GM23338 (cell line): Measurements from ENCODE around the gene USP31. TPM values are rescaled to one million over a fixed set of nuclear protein-coding genes. Genes with fewer than 3 reads are reported as not detected.

ENCODE experiments used
- ATAC-seq: fragments of 200-7000 bp; cut with Tn5 transposase; 3 replicates; pipeline ENCODE4 v1.9.1; 2020
- DNase-seq: peaks from one replicate; pipeline ENCODE4 v3.0.0-alpha.2; 2015; ENCODE audit warnings: low spot score
- H2AFZ ChIP-seq: fragments of 200-600 bp; sonication (generic); 2 replicates; pipeline ENCODE4 v1.8.0; 2016; ENCODE audit warnings: antibody characterized with exemption, mild to moderate bottlenecking, moderate library complexity
- H3F3A ChIP-seq: fragments of 200-600 bp; sonication (generic); replicated peaks from 2 replicates; pipeline ENCODE4 v1.8.0; 2017; ENCODE audit warnings: antibody characterized with exemption, mixed run types, low read depth
- H3K27ac ChIP-seq: fragments of 200-600 bp; sonication (generic); 2 replicates; pipeline ENCODE4 v1.6.1; 2016; ENCODE audit warnings: low read depth
- H3K27me3 ChIP-seq: fragments of 200-600 bp; sonication (generic); 2 replicates; pipeline ENCODE4 v1.8.0; 2016; ENCODE audit warnings: mild to moderate bottlenecking, mixed run types, moderate library complexity; ENCODE audit not compliant: insufficient read depth
- H3K36me3 ChIP-seq: fragments of 200-600 bp; sonication (generic); 2 replicates; pipeline ENCODE4 v1.8.0; 2016; ENCODE audit warnings: mild to moderate bottlenecking; ENCODE audit not compliant: insufficient read depth
- H3K4me1 ChIP-seq: fragments of 200-600 bp; sonication (generic); 2 replicates; pipeline ENCODE4 v1.8.0; 2016; ENCODE audit warnings: mild to moderate bottlenecking, moderate library complexity; ENCODE audit not compliant: insufficient read depth
- H3K4me2 ChIP-seq: fragments of 200-600 bp; sonication (generic); 2 replicates; pipeline ENCODE4 v1.7.1; 2017; ENCODE audit warnings: mixed run types
- H3K4me3 ChIP-seq: fragments of 200-600 bp; sonication (generic); 2 replicates; pipeline ENCODE4 v1.6.1; 2016; ENCODE audit warnings: mixed run types
- H3K79me2 ChIP-seq: fragments of 200-600 bp; sonication (generic); replicated peaks from 2 replicates; pipeline ENCODE4 v1.8.0; 2017; ENCODE audit warnings: mild to moderate bottlenecking; ENCODE audit not compliant: insufficient read depth
- H3K9me2 ChIP-seq: fragments of 200-600 bp; sonication (generic); 2 replicates; pipeline ENCODE4 v1.8.0; 2017; ENCODE audit not compliant: insufficient read depth
- H4K20me1 ChIP-seq: fragments of 200-600 bp; sonication (generic); replicated peaks from 2 replicates; pipeline ENCODE4 v1.8.0; 2017; ENCODE audit warnings: mild to moderate bottlenecking; ENCODE audit not compliant: insufficient read depth
- H3K27ac Mint-ChIP-seq: 2 replicates; pipeline ENCODE4 v1.8.0; 2020; ENCODE audit warnings: inconsistent platforms, mild to moderate bottlenecking, moderate library complexity, mixed read lengths
- H3K27me3 Mint-ChIP-seq: 3 replicates; pipeline ENCODE4 v1.8.0; 2022; ENCODE audit warnings: low read depth, mild to moderate bottlenecking, moderate library complexity, mixed read lengths, inconsistent platforms; ENCODE audit not compliant: insufficient read depth, poor library complexity
- H3K36me3 Mint-ChIP-seq: 3 replicates; pipeline ENCODE4 v1.8.0; 2021; ENCODE audit warnings: low read depth, mild to moderate bottlenecking, inconsistent platforms, moderate library complexity, mixed read lengths
- H3K4me1 Mint-ChIP-seq: 3 replicates; pipeline ENCODE4 v1.8.0; 2020; ENCODE audit warnings: mild to moderate bottlenecking, inconsistent platforms, mixed read lengths
- H3K4me3 Mint-ChIP-seq: 3 replicates; pipeline ENCODE4 v1.8.0; 2021; ENCODE audit warnings: moderate library complexity, mild to moderate bottlenecking, inconsistent platforms, mixed read lengths
- H3K9me3 Mint-ChIP-seq: 3 replicates; pipeline ENCODE4 v1.8.0; 2020; ENCODE audit warnings: moderate library complexity, mild to moderate bottlenecking, inconsistent platforms, mixed read lengths
- CREB1 ChIP-seq: fragments of 250-450 bp; sonication (Bioruptor Pico); IDR thresholded peaks from 2 replicates; pipeline ENCODE4 v1.5.0; 2020; ENCODE audit warnings: low read depth, mild to moderate bottlenecking, moderate library complexity
- CTCF ChIP-seq, 2 experiments: fragments of 200-600 bp in 1 of 2; sonication (generic) in 1 of 2; conservative IDR thresholded peaks; 2 replicates each; pipeline versions ENCODE4 v1.5.1 to v1.6.1; 2016 to 2017; ENCODE audit warnings: antibody characterized with exemption in 2 of 2, low read depth in 2 of 2, mild to moderate bottlenecking in 2 of 2, moderate library complexity in 1 of 2
- ETS1 ChIP-seq: IDR thresholded peaks from 2 replicates; pipeline ENCODE4 v1.6.1; 2016; ENCODE audit warnings: antibody characterized with exemption
- EZH2 ChIP-seq: fragments of 200-600 bp; sonication (generic); IDR thresholded peaks from one replicate; pipeline ENCODE4 v1.8.0; 2017; ENCODE audit warnings: antibody characterized with exemption, mild to moderate bottlenecking, low read depth; ENCODE audit not compliant: unreplicated experiment
- EZH2phosphoT487 ChIP-seq: fragments of 200-600 bp; sonication (generic); IDR thresholded peaks from one replicate; pipeline ENCODE4 v1.8.1; 2018; ENCODE audit warnings: antibody characterized with exemption; ENCODE audit not compliant: unreplicated experiment
- JUNB ChIP-seq: IDR thresholded peaks from one replicate; pipeline ENCODE4 v1.6.1; 2016; ENCODE audit warnings: antibody characterized with exemption; ENCODE audit not compliant: unreplicated experiment
- NANOG ChIP-seq: IDR thresholded peaks from 2 replicates; pipeline ENCODE4 v1.6.1; 2016; ENCODE audit warnings: antibody characterized with exemption, borderline replicate concordance
- POLR2AphosphoS5 ChIP-seq: IDR thresholded peaks from 2 replicates; pipeline ENCODE4 v1.6.1; 2016; ENCODE audit warnings: antibody characterized with exemption, low read depth
- REST ChIP-seq: IDR thresholded peaks from one replicate; pipeline ENCODE4 v1.6.1; 2018; ENCODE audit warnings: antibody characterized with exemption; ENCODE audit not compliant: unreplicated experiment
- STAT1 ChIP-seq: IDR thresholded peaks from one replicate; pipeline ENCODE4 v1.6.1; 2016; ENCODE audit warnings: antibody characterized with exemption; ENCODE audit not compliant: unreplicated experiment
- ZNF114 ChIP-seq: fragments of 250-450 bp; sonication (Bioruptor Pico); IDR thresholded peaks from 2 replicates; pipeline ENCODE4 v1.5.0; 2020; ENCODE audit warnings: mild to moderate bottlenecking, moderate library complexity
- ZNF331 ChIP-seq: fragments of 250-450 bp; sonication (Bioruptor Pico); IDR thresholded peaks from 2 replicates; pipeline ENCODE4 v1.5.0; 2020; ENCODE audit warnings: low read depth, mild to moderate bottlenecking, moderate library complexity
- ZNF462 ChIP-seq: fragments of 250-450 bp; sonication (Bioruptor Pico); IDR thresholded peaks from 2 replicates; pipeline ENCODE4 v1.5.0; 2020; ENCODE audit warnings: mild to moderate bottlenecking, moderate library complexity
- polyA plus RNA-seq: library from polyadenylated mRNA; unstranded; fragments of >200 nt; fragmentation: Nextera tagmentation; extraction: Ambion mirVana; gene quantifications from 2 replicates; pipeline ENCODE4 v1.2.1, GENCODE V29; 2016
- total RNA-seq: library from RNA; depleted of rRNA; stranded (reverse); fragments of >200 nt; shearing (Covaris generic); gene quantifications from 2 replicates; pipeline ENCODE4 v1.2.3, GENCODE V29; 2014

The USP31 gene
- total and polyA plus RNA-seq, 2 experiments from 2014 or later: 4.3 to 17.9 TPM

DNA sequence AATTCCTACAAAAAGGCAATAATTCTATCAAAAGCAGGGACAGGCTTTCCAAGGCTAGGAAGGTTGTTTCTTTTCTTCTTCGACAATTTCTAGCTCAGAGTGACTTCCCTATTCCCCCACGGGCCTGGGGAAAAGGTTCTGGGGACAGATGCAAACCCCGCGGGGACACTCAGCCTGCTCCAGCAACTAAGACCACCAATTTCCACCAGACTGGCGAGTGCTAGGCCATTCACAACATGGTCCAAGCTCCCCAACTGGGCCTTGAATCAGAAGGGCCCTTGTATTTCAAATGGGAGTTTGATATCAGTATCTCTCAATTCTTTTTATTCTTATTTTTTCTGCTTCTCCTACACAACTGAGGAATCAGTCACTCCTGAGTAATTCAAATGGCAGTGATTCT is 86.7 kb downstream of the USP31 start:
- Histone ChIP-seq H3K27me3 (no peaks in the 10 kb centered on the region), H3K4me1 (peaks cover 4% of the 10 kb centered on the region), H4K20me1 (no peaks in the 10 kb centered on the region; the same call in 1 of the 2 replicates), H3K4me2 (no peak overlapping the region), H3K27ac (peak overlapping the region; percentile 65; the same call in 1 of the 2 replicates), H3F3A (no peaks in the 10 kb centered on the region), H2AFZ (no peak overlapping the region), H3K9me2 (no peaks in the 10 kb centered on the region), H3K4me3 (no peak overlapping the region), H3K36me3 (no peaks in the 10 kb centered on the region), H3K79me2 (no peaks in the 10 kb centered on the region)
- Mint-ChIP-seq H3K4me3 (no peak overlapping the region), H3K4me1 (peaks cover 25% of the 10 kb centered on the region), H3K27ac (no peak overlapping the region), H3K9me3 (no peaks in the 10 kb centered on the region), H3K36me3 (peaks cover 4% of the 10 kb centered on the region), H3K27me3 (no peaks in the 10 kb centered on the region)
- no peak for TF ChIP-seq CREB1 (CRISPR knock-in tag)
- no peak for TF ChIP-seq REST
- TF ChIP-seq STAT1: no peak
- TF ChIP-seq JUNB: no peak
- TF ChIP-seq ZNF114 (CRISPR knock-in tag): no peak
- TF ChIP-seq POLR2AphosphoS5: no peak
- no peak for TF ChIP-seq ETS1
- no peak for TF ChIP-seq NANOG
- no peak for TF ChIP-seq EZH2phosphoT487
- no peak for TF ChIP-seq EZH2
- no peak for TF ChIP-seq ZNF462
- TF ChIP-seq CTCF (conservative IDR thresholded peaks at IDR 0.05; ENCODE audit: low read depth in 2 of 2): no peak
- no peak for TF ChIP-seq ZNF331 (CRISPR knock-in tag)
- ATAC-seq (no peak), DNase-seq (no peak)
